ENCODE measurements around the gene IGF2. TPM values are rescaled to one million over a fixed set of nuclear protein-coding genes. Genes with fewer than 3 reads are reported as not detected.
A peak's percentile ranks its signal among the peaks of the same experiment; 100 is the strongest.

The IGF2 gene, protein sequence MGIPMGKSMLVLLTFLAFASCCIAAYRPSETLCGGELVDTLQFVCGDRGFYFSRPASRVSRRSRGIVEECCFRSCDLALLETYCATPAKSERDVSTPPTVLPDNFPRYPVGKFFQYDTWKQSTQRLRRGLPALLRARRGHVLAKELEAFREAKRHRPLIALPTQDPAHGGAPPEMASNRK
- total RNA-seq = 30.5 TPM
- polyA plus RNA-seq (ENCODE audit: insufficient read depth, low read depth, low replicate concordance) = 10.2 TPM
- long read RNA-seq, donor 1, full-length matches to known transcripts = 193 of 234 reads
- long read RNA-seq, donor 1, partial matches to known transcripts = 41 of 234 reads
- long read RNA-seq, donor 1, other reads (novel, unspliced or antisense) = 0 of 234 reads
- long read RNA-seq, donor 2, full-length matches to known transcripts = 111 of 117 reads
- long read RNA-seq, donor 2, partial matches to known transcripts = 6 of 117 reads
- long read RNA-seq, donor 2, other reads (novel, unspliced or antisense) = 0 of 117 reads
- long read RNA-seq, donor 3, full-length matches to known transcripts = 83 of 95 reads
- long read RNA-seq, donor 3, partial matches to known transcripts = 12 of 95 reads
- long read RNA-seq, donor 3, other reads (novel, unspliced or antisense) = 0 of 95 reads
- long read RNA-seq, donor 4, full-length matches to known transcripts = 174 of 207 reads
- long read RNA-seq, donor 4, partial matches to known transcripts = 27 of 207 reads
- long read RNA-seq, donor 4, other reads (novel, unspliced or antisense) = 6 of 207 reads
- long read RNA-seq, donor 5, full-length matches to known transcripts = 8 of 8 reads
- long read RNA-seq, donor 5, partial matches to known transcripts = 0 of 8 reads
- long read RNA-seq, donor 5, other reads (novel, unspliced or antisense) = 0 of 8 reads
- long read RNA-seq, donor 6, full-length matches to known transcripts = 62 of 81 reads
- long read RNA-seq, donor 6, partial matches to known transcripts = 19 of 81 reads
- long read RNA-seq, donor 6, other reads (novel, unspliced or antisense) = 0 of 81 reads
- long read RNA-seq, donor 7 = 0 reads
- long read RNA-seq, donor 8, full-length matches to known transcripts = 144 of 168 reads
- long read RNA-seq, donor 8, partial matches to known transcripts = 24 of 168 reads
- long read RNA-seq, donor 8, other reads (novel, unspliced or antisense) = 0 of 168 reads
- long read RNA-seq, donor 9, full-length matches to known transcripts = 65 of 65 reads
- long read RNA-seq, donor 9, partial matches to known transcripts = 0 of 65 reads
- long read RNA-seq, donor 9, other reads (novel, unspliced or antisense) = 0 of 65 reads
- long read RNA-seq, donor 10, full-length matches to known transcripts = 108 of 128 reads
- long read RNA-seq, donor 10, partial matches to known transcripts = 15 of 128 reads
- long read RNA-seq, donor 10, other reads (novel, unspliced or antisense) = 5 of 128 reads

GRCh38 chr11:2139123-2139521 is at the start of gene IGF2:
Gene IGF2, minus strand, starts transcription at chr11:2139389. Its CDS starts 3,866 bp downstream, at chr11:2135523.
- Histone ChIP-seq H3K9ac (ENCODE audit: low read length in 3 of 3) (no peak within 1 kb of the TSS), H3K4me1 (ENCODE audit: control insufficient read depth in 2 of 3, insufficient read depth in 2 of 3, low read depth in 1 of 3, low read length in 3 of 3) (no peaks in the 10 kb centered on the region), H3K27ac (ENCODE audit: low read depth in 2 of 2, low read length in 2 of 2) (no peak within 1 kb of the TSS), H3K36me3 (ENCODE audit: control insufficient read depth in 2 of 3, insufficient read depth in 3 of 3, low read length in 3 of 3) (no peaks in the 10 kb centered on the region), H3K4me3 (ENCODE audit: low read length in 3 of 3) (peak within 1 kb of the TSS in 1 of 3 donors; percentile 36), H3K27me3 (ENCODE audit: control insufficient read depth, insufficient read depth, low read length) (peaks cover 22% of the 10 kb centered on the region), H3K9me3 (ENCODE audit: control insufficient read depth in 2 of 3, insufficient read depth in 1 of 3, low read length in 3 of 3) (no peaks in the 10 kb centered on the region)
- intact Hi-C loops (cut with DNase I) = no loop called here
- TF ChIP-seq, protein P1, sequence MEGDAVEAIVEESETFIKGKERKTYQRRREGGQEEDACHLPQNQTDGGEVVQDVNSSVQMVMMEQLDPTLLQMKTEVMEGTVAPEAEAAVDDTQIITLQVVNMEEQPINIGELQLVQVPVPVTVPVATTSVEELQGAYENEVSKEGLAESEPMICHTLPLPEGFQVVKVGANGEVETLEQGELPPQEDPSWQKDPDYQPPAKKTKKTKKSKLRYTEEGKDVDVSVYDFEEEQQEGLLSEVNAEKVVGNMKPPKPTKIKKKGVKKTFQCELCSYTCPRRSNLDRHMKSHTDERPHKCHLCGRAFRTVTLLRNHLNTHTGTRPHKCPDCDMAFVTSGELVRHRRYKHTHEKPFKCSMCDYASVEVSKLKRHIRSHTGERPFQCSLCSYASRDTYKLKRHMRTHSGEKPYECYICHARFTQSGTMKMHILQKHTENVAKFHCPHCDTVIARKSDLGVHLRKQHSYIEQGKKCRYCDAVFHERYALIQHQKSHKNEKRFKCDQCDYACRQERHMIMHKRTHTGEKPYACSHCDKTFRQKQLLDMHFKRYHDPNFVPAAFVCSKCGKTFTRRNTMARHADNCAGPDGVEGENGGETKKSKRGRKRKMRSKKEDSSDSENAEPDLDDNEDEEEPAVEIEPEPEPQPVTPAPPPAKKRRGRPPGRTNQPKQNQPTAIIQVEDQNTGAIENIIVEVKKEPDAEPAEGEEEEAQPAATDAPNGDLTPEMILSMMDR (IDR thresholded peaks at IDR 0.05; ENCODE audit: borderline replicate concordance, extremely low read depth, insufficient read depth) = no peak
- DNase-seq (peak in 4 of 5 donors; percentile 70 to 83 (median 78)), FAIRE-seq (no peak)

DNA sequence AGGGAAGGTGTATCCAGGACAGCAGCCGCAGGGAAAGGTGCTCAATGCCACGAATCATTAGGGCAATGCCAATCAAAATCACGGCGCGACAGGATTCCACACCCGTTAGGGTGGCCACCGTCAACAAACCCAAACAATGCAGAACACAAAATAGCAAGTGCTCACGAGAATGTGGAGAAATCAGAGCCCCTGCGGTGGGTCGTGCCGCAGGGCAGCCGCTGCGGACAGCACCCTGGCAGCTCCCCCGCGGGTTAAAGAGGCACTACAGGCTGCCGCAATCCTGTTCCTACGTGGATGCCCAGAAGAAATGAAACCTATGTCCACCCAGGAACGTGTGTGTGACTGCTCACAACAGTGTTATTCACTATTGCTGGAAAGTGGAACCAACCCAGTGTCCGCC is 49.6 kb upstream of the IGF2 start:
- H3K9me3 ChIP-seq (ENCODE audit: control insufficient read depth in 2 of 3, insufficient read depth in 1 of 3, low read length in 3 of 3) = no peaks in the 10 kb centered on the region
- intact Hi-C loops (cut with DNase I) = no loop called here
- peaks cover 3% of the 10 kb centered on the region for H3K27me3 ChIP-seq (ENCODE audit: control insufficient read depth, insufficient read depth, low read length)
- H3K4me3 ChIP-seq (ENCODE audit: low read length in 3 of 3) = no peak overlapping the region
- DNase-seq (no peak), FAIRE-seq (no peak)
- H3K4me1 ChIP-seq (ENCODE audit: control insufficient read depth in 2 of 3, insufficient read depth in 2 of 3, low read depth in 1 of 3, low read length in 3 of 3) = peaks cover 0 to 2% (median 0%) of the 10 kb centered on the region in 3 donors
- TF ChIP-seq, protein P1 (IDR thresholded peaks at IDR 0.05; ENCODE audit: borderline replicate concordance, extremely low read depth, insufficient read depth) = no peak
- H3K36me3 ChIP-seq (ENCODE audit: control insufficient read depth in 2 of 3, insufficient read depth in 3 of 3, low read length in 3 of 3) = peaks cover 0 to 5% (median 0%) of the 10 kb centered on the region in 3 donors
- no peak overlapping the region for H3K9ac ChIP-seq (ENCODE audit: low read length in 3 of 3)
- H3K27ac ChIP-seq (ENCODE audit: low read depth in 2 of 2, low read length in 2 of 2) = no peak overlapping the region

- intact Hi-C loops (cut with DNase I) = no loop called here
- Histone ChIP-seq H3K27me3 (ENCODE audit: control insufficient read depth, insufficient read depth, low read length) (peaks cover 3% of the 10 kb centered on the region), H3K36me3 (ENCODE audit: control insufficient read depth in 2 of 3, insufficient read depth in 3 of 3, low read length in 3 of 3) (peaks cover 0 to 5% (median 0%) of the 10 kb centered on the region in 3 donors), H3K4me1 (ENCODE audit: control insufficient read depth in 2 of 3, insufficient read depth in 2 of 3, low read depth in 1 of 3, low read length in 3 of 3) (peaks cover 0 to 2% (median 0%) of the 10 kb centered on the region in 3 donors), H3K9ac (ENCODE audit: low read length in 3 of 3) (no peak overlapping the region), H3K27ac (ENCODE audit: low read depth in 2 of 2, low read length in 2 of 2) (no peak overlapping the region), H3K4me3 (ENCODE audit: low read length in 3 of 3) (peak overlapping the region in 1 of 3 donors; percentile 12), H3K9me3 (ENCODE audit: control insufficient read depth in 2 of 3, insufficient read depth in 1 of 3, low read length in 3 of 3) (no peaks in the 10 kb centered on the region)
- TF ChIP-seq, protein P1 (IDR thresholded peaks at IDR 0.05; ENCODE audit: borderline replicate concordance, extremely low read depth, insufficient read depth) = no peak
- no peak for DNase-seq
- FAIRE-seq = no peak
Measured at GRCh38 chr11:2187280-2187707, 48.1 kb upstream of the IGF2 start.
